GM19023 (cell line): ENCODE data around the gene KNOP1.
A peak's percentile ranks its signal among the peaks of the same experiment; 100 is the strongest.

ENCODE experiments used
- ATAC-seq: cut with Tn5 transposase; IDR thresholded peaks from one replicate; pipeline ENCODE4 v1.9.1; 2021; ENCODE audit warnings: mild to moderate bottlenecking, moderate library complexity; ENCODE audit not compliant: unreplicated experiment

KNOP1 gene, protein sequence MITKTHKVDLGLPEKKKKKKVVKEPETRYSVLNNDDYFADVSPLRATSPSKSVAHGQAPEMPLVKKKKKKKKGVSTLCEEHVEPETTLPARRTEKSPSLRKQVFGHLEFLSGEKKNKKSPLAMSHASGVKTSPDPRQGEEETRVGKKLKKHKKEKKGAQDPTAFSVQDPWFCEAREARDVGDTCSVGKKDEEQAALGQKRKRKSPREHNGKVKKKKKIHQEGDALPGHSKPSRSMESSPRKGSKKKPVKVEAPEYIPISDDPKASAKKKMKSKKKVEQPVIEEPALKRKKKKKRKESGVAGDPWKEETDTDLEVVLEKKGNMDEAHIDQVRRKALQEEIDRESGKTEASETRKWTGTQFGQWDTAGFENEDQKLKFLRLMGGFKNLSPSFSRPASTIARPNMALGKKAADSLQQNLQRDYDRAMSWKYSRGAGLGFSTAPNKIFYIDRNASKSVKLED

GRCh38 chr16:19717741-19718623 lies at the start of gene KNOP1, which contains the start of gene IQCK:
TSS of gene KNOP1 (minus strand) at chr16:19718227. CDS start at chr16:19715035, 3,192 bp downstream.
TSS of gene IQCK (plus strand) at chr16:19718271. CDS start at chr16:19718307, 36 bp downstream.
- ATAC-seq = peak; percentile 96

DNA sequence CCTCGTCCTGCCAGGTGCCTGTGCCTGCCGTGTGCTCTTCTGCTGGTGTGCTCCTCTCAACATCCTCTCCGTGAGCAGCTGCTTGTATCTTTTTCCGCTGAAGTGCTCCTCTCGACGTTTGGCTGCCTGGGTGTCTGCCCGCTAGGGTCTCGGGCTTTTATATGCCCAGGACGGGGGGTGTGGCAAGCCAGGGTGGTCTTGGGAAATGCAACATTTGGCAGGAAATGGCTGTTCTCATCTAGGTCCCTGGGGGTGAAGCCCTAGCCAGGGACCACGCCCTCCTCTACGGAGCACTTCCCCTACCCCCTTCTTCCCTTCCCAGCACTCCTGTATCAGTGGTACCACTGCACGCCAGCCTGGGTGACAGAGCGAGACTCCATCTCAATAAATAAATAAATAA lies 49.5 kb upstream of the KNOP1 start:
- no peak for ATAC-seq

DNA sequence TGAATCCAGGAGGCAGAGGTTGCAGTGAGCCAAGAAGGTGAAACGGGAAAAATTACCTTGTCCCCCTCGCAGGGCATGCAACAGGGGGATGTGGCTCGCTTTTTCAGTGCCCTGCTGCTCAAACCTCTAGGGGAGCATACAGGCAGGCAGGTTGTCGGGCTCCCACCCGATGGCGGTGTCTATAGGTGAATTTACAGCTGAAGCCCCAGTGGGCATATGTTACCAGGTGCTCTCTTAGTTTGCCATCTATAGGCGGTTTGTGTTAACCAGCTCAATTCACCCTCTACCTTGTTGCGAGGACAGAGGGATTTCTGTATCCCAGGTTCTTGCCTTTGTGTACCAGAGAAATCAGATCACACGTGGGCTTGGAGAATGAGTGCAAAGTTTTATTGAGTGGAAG lies 49.0 kb upstream of the KNOP1 start:
- ATAC-seq = no peak

- no peak for ATAC-seq
Observed at GRCh38 chr16:19766554-19766884, 48.5 kb upstream of the KNOP1 start.

- ATAC-seq = no peak
Observed at GRCh38 chr16:19765860-19766553, 48.0 kb upstream of the KNOP1 start.

DNA sequence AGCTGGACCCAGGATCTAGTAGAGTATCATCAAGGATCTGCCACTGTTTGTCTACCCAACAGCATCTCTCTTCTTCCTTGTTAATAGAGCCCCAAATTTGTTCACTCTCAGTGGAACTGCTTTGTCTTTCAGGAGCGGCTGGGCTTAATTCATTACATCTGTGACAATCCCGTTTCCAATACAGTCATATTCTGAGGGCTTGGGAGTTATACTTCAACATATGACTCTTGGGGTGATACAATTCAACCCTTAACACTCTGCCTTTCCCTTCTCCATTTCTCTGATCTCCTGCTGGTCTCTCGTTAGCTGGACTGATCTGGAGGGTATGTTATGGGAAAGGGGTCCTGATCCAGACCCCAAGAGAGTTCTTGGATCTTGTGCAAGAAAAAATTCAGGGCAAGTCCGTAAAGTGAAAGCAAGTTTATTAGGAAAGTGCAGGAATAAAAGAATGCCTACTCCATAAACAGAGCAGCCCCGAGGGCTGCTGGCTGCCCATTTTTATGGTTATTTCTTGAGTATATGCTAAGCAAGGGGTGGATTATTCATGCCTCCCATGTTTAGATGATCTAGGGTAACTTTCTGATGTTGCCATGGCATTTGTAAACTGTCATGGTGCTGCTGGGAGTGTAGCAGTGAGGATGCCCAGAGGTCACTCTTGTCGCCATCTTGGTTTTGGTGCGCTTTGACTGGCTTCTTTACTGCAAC lies 42.5 kb upstream of the KNOP1 start:
- ATAC-seq = no peak

DNA sequence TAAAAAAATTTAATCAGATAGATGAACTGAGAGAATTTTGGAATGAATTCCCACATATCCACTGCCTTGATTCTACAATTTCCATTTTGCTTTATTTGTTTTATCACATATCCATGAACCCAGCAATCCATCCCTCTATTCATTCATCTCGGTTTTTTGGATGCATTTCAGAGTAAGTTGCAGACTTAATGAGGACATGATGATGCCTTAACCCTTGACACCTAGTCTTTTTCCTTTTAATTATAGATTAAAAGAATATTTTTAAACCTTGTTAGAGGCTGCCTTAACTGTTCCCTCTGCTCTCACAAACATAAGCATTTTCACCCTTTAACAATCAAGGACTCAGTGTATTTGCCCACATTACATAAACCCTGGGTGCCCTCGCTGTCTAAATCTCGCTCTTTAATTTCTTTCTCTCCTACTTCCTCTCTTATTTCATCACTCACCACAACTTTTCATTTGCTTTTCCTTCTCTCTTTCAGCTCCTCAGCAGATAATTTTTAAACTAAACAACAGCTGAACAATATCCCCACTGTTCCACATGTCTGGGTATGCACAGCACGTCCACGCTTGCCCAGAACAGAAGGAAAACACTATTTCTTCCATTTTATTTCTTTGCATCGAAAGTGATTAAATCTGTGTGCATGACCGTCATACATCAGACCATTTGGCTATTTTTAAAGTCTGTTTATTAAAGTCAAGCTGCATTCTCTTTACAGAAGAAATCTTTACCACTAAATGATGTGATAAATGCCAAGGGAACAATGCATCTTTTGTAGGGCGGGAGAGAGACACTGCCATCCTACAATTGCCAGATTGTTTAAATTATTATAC lies 40.0 kb upstream of the KNOP1 start:
- no peak for ATAC-seq

GRCh38 chr16:19757026-19757425 lies 39.0 kb upstream of the KNOP1 start:
- ATAC-seq = no peak

GRCh38 chr16:19755268-19755667 lies 37.2 kb upstream of the KNOP1 start:
- no peak for ATAC-seq

- no peak for ATAC-seq
Observed at GRCh38 chr16:19754644-19755036, 36.6 kb upstream of the KNOP1 start.

- ATAC-seq = no peak
Observed at GRCh38 chr16:19753815-19754643, 36.0 kb upstream of the KNOP1 start.

DNA sequence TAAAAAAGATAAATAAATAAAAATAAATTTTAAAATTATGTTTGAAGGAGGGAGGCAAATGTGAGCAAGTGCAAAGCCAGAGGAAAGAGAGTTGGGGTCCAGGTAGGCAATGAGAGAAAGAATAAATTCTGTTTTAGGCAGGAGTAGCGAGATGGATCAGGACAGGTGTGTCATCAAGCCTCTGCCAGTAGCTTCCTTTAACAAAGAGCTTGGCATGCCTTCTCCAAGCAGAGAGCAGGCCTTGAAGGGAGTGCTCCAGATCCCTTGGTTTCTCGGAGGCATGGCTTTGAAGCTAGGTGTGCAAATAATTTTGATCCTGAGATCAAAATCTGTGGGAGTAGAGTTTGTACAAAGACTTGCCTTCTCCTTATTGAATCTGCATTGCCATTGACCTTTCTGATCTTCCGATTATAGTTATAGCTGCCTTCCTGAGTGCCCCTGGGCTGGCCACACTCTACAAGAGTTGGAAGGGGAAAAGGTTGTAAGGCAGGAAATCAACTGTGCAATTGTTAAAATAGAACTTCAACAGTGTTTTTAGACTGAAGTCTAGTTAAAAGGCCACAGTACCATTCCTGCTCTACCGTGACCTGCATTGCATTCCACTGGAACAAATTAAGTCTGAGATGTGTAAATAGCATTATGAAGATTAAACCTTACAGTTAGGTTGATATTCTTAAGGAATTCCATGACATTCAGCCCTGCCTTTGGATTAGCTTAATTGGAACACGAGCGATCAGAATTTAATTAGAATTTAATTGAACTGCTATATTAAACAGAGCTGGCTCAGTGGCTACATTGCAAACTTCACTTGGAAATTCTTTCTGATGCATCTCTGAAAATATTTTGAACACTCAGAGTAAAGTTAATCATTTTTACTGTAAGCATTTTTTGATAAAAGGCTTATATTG lies 33.7 kb upstream of the KNOP1 start:
- no peak for ATAC-seq

DNA sequence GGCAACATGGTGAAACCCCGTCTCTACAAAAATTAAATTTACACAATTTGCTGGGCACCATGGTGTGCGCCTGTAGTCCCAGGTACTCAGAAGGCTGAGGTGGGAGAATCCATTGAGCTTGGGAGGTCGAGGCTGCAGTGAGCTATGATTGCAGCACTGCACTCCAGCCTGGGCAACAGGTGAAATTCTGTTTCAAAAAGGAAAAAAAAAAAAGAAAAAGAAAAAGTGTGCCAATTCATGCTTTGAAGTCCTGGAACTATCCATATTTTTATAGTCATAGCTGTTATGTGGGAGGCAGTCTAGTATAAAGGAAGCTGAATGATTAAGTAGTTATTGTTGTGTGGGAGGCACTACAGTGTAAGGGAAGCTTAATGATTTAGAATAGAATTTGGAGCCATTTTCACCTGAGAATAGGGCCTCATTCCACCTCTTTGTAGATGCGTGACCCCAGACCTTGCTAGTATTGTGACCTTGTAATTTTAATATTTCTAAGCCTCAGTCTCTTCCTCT lies 31.6 kb upstream of the KNOP1 start:
- ATAC-seq = no peak

DNA sequence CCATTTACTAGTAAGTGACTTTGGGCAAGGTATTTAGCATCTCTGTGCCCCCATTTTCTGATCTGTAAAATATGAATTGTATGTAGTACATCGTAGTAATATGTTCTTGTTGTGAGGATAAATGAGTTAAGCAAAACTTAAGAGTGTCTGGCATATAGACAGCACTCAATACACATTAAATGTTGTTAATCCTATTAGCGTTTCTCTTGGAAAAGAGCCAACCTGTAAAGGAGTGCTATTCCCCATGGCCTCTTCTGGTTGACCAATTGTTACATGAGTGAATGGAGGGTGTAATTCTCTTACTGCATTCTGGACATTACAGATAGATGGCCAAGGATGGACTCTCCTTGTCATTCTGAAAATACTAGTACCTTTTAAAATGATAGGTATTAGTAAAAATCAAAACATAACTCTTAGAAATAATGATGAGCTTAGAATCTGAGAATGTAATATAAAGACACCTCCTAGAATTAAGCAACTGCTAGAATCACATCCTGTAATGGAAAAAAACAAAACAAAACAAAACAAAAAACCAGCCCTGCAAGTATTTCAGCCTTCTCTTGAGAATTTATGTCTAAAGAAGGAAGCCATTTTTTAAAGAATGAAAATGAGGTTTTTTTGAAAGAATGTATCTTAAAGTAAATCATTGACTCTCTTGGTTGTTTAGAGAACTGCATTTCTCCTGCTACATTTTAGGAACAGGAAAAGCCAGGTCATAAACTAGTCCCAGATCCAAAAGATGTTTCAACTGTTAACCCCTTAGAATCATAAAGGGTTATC lies 30.6 kb upstream of the KNOP1 start:
- no peak for ATAC-seq

DNA sequence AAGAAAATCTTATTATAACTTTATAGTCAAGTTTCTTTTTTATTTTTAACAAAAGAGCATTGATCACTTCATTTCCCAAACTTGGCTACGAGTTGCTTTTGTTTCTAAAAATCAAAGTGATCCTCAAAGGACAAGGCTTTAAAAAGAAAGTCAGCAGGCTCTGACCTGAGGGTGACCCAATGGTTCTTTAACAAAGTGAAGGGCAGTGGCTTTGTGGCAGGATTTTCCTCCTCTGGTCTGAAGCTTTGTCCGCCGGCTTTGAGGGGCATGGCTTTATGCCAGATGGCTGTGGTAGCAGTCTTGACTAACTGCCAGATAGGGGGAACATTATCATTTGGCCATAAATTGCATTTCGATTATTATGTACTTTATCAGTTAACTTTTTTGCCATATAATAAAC lies 28.5 kb upstream of the KNOP1 start:
- ATAC-seq = no peak

DNA sequence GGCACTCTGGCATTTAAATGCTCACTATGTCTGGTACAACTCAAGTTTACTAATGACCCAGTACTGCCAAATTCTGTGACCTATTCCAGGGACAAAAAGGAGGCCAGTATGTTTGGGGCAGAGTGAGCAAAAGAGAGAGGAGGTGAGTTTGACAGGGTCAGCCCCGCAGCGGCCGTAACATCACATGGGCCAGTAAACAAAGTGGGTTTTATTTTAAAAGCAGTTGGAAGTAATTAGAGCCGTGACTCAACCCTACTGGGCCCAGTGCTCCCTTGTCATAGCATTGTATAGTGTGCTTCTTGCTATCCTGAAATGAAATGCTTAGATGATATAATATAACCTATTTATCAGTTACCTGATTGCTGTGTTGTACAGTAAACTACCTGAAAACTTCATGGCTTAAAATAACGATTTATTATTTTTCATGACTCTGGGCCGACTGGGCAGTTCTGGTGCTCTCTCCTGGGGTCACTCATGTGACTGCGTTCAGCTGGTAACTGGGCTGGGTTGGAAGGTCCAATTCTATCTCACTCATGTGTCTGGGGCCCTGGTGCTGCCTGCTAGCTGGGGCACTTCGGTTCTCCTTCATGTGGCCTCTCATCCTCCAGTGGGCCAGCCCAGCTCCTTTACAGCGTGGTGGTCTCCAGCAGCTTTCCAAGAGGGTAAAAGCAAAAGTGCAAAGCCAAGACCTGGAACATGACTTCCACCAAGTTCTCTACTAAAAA lies 27.4 kb upstream of the KNOP1 start:
- ATAC-seq = no peak
